ENCODE measurements around the gene ADGRA3. TPM values are rescaled to one million over a fixed set of nuclear protein-coding genes. Genes with fewer than 3 reads are reported as not detected.

Gene ADGRA3
- total RNA-seq, 4 donors from 2014 or later, result 14.9 to 26.3 (median 20.2) TPM

- DNase-seq (ENCODE audit: low spot score in 2 of 2), result no peak
- Histone ChIP-seq H3K36me3 (no peaks in the 10 kb centered on the region), H3K9me3 (no peaks in the 10 kb centered on the region), H3K27ac (no peak overlapping the region), H3K4me1 (peaks cover 0 to 3% (median 0%) of the 10 kb centered on the region in 4 donors), H3K4me3 (no peak overlapping the region), H3K27me3 (no peaks in the 10 kb centered on the region)
- TF ChIP-seq POLR2A (IDR thresholded peaks at IDR 0.05) (no peak), EP300 (IDR thresholded peaks at IDR 0.05) (no peak)
- TF ChIP-seq, protein P1, sequence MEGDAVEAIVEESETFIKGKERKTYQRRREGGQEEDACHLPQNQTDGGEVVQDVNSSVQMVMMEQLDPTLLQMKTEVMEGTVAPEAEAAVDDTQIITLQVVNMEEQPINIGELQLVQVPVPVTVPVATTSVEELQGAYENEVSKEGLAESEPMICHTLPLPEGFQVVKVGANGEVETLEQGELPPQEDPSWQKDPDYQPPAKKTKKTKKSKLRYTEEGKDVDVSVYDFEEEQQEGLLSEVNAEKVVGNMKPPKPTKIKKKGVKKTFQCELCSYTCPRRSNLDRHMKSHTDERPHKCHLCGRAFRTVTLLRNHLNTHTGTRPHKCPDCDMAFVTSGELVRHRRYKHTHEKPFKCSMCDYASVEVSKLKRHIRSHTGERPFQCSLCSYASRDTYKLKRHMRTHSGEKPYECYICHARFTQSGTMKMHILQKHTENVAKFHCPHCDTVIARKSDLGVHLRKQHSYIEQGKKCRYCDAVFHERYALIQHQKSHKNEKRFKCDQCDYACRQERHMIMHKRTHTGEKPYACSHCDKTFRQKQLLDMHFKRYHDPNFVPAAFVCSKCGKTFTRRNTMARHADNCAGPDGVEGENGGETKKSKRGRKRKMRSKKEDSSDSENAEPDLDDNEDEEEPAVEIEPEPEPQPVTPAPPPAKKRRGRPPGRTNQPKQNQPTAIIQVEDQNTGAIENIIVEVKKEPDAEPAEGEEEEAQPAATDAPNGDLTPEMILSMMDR (IDR thresholded peaks at IDR 0.05), result no peak
Measured at GRCh38 chr4:22521240-22521639, 5.4 kb upstream of the ADGRA3 start.

- TF ChIP-seq POLR2A (IDR thresholded peaks at IDR 0.05) (no peak), EP300 (IDR thresholded peaks at IDR 0.05) (peak in 1 of 2 donors; percentile 29)
- TF ChIP-seq, protein P1 (IDR thresholded peaks at IDR 0.05), result peak in 2 of 5 experiments; percentile 17 to 29
- no peaks in the 10 kb centered on the region for H3K27me3 ChIP-seq
- no peaks in the 10 kb centered on the region for H3K9me3 ChIP-seq
- H3K36me3 ChIP-seq, result no peaks in the 10 kb centered on the region
- H3K27ac ChIP-seq, result peak overlapping the region; percentile 50 to 85 (median 74)
- peak overlapping the region; percentile 44 to 70 (median 50) for H3K4me3 ChIP-seq
- peak; percentile 29 to 50 for DNase-seq (ENCODE audit: low spot score in 2 of 2)
- 1% methylated on average over 24 to 34 of the region's 80 CpGs for WGBS, 2 donors
- peaks cover 0 to 20% (median 9%) of the 10 kb centered on the region in 4 donors for H3K4me1 ChIP-seq
Measured at GRCh38 chr4:22515145-22515887, 550 bp downstream of the ADGRA3 start.

- Histone ChIP-seq H3K4me1 (peaks cover 0 to 20% (median 9%) of the 10 kb centered on the region in 4 donors), H3K27me3 (no peaks in the 10 kb centered on the region), H3K4me3 (peak overlapping the region; percentile 44 to 70 (median 50)), H3K27ac (peak overlapping the region in 1 of 4 donors; percentile 85), H3K36me3 (no peaks in the 10 kb centered on the region), H3K9me3 (no peaks in the 10 kb centered on the region)
- TF ChIP-seq POLR2A (IDR thresholded peaks at IDR 0.05) (no peak), EP300 (IDR thresholded peaks at IDR 0.05) (no peak)
- TF ChIP-seq, protein P1 (IDR thresholded peaks at IDR 0.05), result no peak
- WGBS, 2 donors, result 6 to 7% methylated on average over 8 of the region's 8 CpGs
- DNase-seq (ENCODE audit: low spot score in 2 of 2), result no peak
Measured at GRCh38 chr4:22514481-22514880, 1.4 kb downstream of the ADGRA3 start.

- Histone ChIP-seq H3K27ac (no peak overlapping the region), H3K4me1 (peaks cover 0 to 20% (median 9%) of the 10 kb centered on the region in 4 donors), H3K4me3 (peak overlapping the region in 1 of 4 donors; percentile 44), H3K9me3 (no peaks in the 10 kb centered on the region), H3K36me3 (no peaks in the 10 kb centered on the region), H3K27me3 (no peaks in the 10 kb centered on the region)
- 46 to 53% methylated on average over 6 of the region's 6 CpGs for WGBS, 2 donors
- TF ChIP-seq POLR2A (IDR thresholded peaks at IDR 0.05) (no peak), EP300 (IDR thresholded peaks at IDR 0.05) (no peak)
- TF ChIP-seq, protein P1 (IDR thresholded peaks at IDR 0.05), result no peak
- no peak for DNase-seq (ENCODE audit: low spot score in 2 of 2)
Measured at GRCh38 chr4:22514001-22514400, 1.9 kb downstream of the ADGRA3 start.

GRCh38 chr4:22512306-22512705, 3.6 kb downstream of the ADGRA3 start:
- TF ChIP-seq POLR2A (IDR thresholded peaks at IDR 0.05) (no peak), EP300 (IDR thresholded peaks at IDR 0.05) (no peak)
- TF ChIP-seq, protein P1 (IDR thresholded peaks at IDR 0.05), result no peak
- H3K9me3 ChIP-seq, result no peaks in the 10 kb centered on the region
- 74 to 79% methylated on average over 2 of the region's 2 CpGs for WGBS, 2 donors

More at GRCh38 chr4:22512306-22512705, 3.6 kb downstream of the ADGRA3 start:
- DNase-seq (ENCODE audit: low spot score in 2 of 2), result no peak
- Histone ChIP-seq H3K36me3 (no peaks in the 10 kb centered on the region), H3K27me3 (no peaks in the 10 kb centered on the region), H3K27ac (no peak overlapping the region), H3K4me3 (no peak overlapping the region), H3K4me1 (peaks cover 0 to 21% (median 9%) of the 10 kb centered on the region in 4 donors)

All from tibial nerve (tissue), 4 donors.